Suprapubic skin (tissue), 4 donors: Measurements from ENCODE around the gene NDUFA12.

Experiments used
- CTCF ChIP-seq, 2 donors: fragments of 200-600 bp in 1 of 2; fragments of 450-650 bp in 1 of 2; sonication (generic) in 1 of 2; IDR thresholded peaks; one replicate each; pipeline ENCODE4 v1.5.1; 2016 to 2019; ENCODE audit warnings: antibody characterized with exemption in 2 of 2, mild to moderate bottlenecking in 1 of 2, moderate library complexity in 1 of 2
- POLR2A ChIP-seq, 2 donors: fragments of 450-650 bp; IDR thresholded peaks; one replicate each; pipeline ENCODE4 v1.6.1; 2017; ENCODE audit warnings: antibody characterized with exemption in 2 of 2, mild to moderate bottlenecking in 2 of 2, moderate library complexity in 2 of 2
- POLR2AphosphoS5 ChIP-seq, 3 donors: sonication (generic); formaldehyde crosslinking; IDR thresholded peaks; one replicate each; pipeline ENCODE4 v1.6.1; 2017; ENCODE audit warnings: antibody characterized with exemption in 3 of 3

DNA sequence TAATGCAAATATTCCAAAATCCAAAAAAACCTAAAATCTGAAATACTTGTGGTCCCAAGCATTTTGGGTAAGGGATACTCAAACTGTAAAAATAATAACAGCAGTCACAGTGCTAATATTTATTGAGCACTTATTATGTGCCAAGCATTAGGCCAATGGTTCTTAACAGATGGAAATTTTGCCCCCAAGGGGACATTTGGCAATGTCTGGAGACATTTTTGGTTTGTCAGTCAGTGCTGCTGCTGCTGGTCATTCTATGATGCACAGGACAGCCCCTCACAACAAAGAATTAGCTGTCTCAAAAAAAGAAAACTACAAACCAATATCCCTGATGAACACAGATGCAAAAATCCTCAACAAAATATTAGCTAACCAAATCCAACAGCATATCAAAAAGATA lies 5.8 kb downstream of the NDUFA12 start:
- TF ChIP-seq CTCF (IDR thresholded peaks at IDR 0.05) = no peak
- TF ChIP-seq POLR2AphosphoS5 (IDR thresholded peaks at IDR 0.05) = no peak
- no peak for TF ChIP-seq POLR2A (IDR thresholded peaks at IDR 0.05)
